Body of pancreas (tissue), 4 donors: ENCODE data around the gene PRKAR1A. TPM values are rescaled to one million over a fixed set of nuclear protein-coding genes. Genes with fewer than 3 reads are reported as not detected.

Experiments used
- ATAC-seq: fragments of 150-250 bp; one replicate; pipeline ENCODE4 v1.9.1; 2016
- DNase-seq, 4 donors: peaks; one replicate each; pipeline ENCODE4 v3.0.0-alpha.2; 2019
- H3K27ac ChIP-seq, 4 donors: fragments of 200-600 bp; sonication (generic); 1 replicate in 3 of 4; 2 replicates in 1 of 4; pipeline versions ENCODE4 v1.5.1 to v1.6.1; 2016 to 2019; ENCODE audit warnings: mild to moderate bottlenecking in 1 of 4, mixed read lengths in 1 of 4, moderate library complexity in 1 of 4
- H3K27me3 ChIP-seq, 2 donors: fragments of 200-600 bp; sonication (generic); one replicate each; pipeline ENCODE4 v1.6.0; 2016; ENCODE audit warnings: mild to moderate bottlenecking in 1 of 2
- H3K36me3 ChIP-seq, 2 donors: fragments of 200-600 bp; sonication (generic); replicated peaks in 1 of 2; 2 replicates each; pipeline ENCODE4 v1.5.1; 2016; ENCODE audit warnings: low read depth in 2 of 2; ENCODE audit not compliant: insufficient read depth in 1 of 2
- H3K4me1 ChIP-seq: fragments of 200-600 bp; sonication (generic); one replicate; pipeline ENCODE4 v1.6.0; 2016
- H3K4me3 ChIP-seq, 2 donors: fragments of 200-600 bp; sonication (generic); 1 replicate in 1 of 2; 2 replicates in 1 of 2; pipeline ENCODE4 v1.5.1; 2016 to 2019
- H3K9me3 ChIP-seq, 3 donors: fragments of 200-600 bp; sonication (generic); 1 replicate in 2 of 3; 2 replicates in 1 of 3; pipeline ENCODE4 v1.5.1; 2016
- CTCF ChIP-seq, 7 experiments: fragments of 450-650 bp in 4 of 7; fragments of 200-600 bp in 3 of 7; sonication (generic) in 3 of 7; IDR thresholded peaks; one replicate each; pipeline ENCODE4 v1.5.1; 2016 to 2019; ENCODE audit warnings: antibody characterized with exemption in 7 of 7
- POLR2A ChIP-seq, 3 donors: fragments of 450-650 bp; IDR thresholded peaks; one replicate each; pipeline ENCODE4 v1.6.1; 2016; ENCODE audit warnings: antibody characterized with exemption in 3 of 3, mild to moderate bottlenecking in 2 of 3
- WGBS, 2 donors: methylation state at CpG; one replicate each; pipeline ENCODE4 v1.1.5; 2017; 5-methylcytosine and 5-hydroxymethylcytosine counted together
- intact Hi-C: fragments of 100-400 bp; cut with DNase I; formaldehyde crosslinking; loops from one replicate; pipeline ENCODE4 v1.15.1; 2023
- total RNA-seq, 2 donors: library from RNA; depleted of rRNA; stranded (reverse); fragments of >200 nt; gene quantifications; one replicate each; pipeline ENCODE4 v1.1.0, GENCODE V29; 2016

The PRKAR1A gene
- total RNA-seq, 2 donors from 2014 or later: 71.2 to 80.7 TPM

- Histone ChIP-seq H3K4me3 (no peak overlapping the region), H3K4me1 (peaks cover 18% of the 10 kb centered on the region), H3K27ac (no peak overlapping the region), H3K27me3 (peaks cover 0 to 4% of the 10 kb centered on the region in 2 donors), H3K9me3 (no peaks in the 10 kb centered on the region), H3K36me3 (no peaks in the 10 kb centered on the region)
- TF ChIP-seq CTCF (IDR thresholded peaks at IDR 0.05) (no peak), POLR2A (IDR thresholded peaks at IDR 0.05) (no peak)
- 70 to 84% methylated on average over 5 of the region's 5 CpGs for WGBS, 2 donors
- no peak for DNase-seq
- no peak for ATAC-seq
- intact Hi-C loops: no loop called here
Observed at GRCh38 chr17:68596411-68596945, 84.2 kb downstream of the PRKAR1A start.

GRCh38 chr17:68598074-68598473 lies 85.8 kb downstream of the PRKAR1A start:
- TF ChIP-seq POLR2A (IDR thresholded peaks at IDR 0.05) (no peak), CTCF (IDR thresholded peaks at IDR 0.05) (no peak)
- intact Hi-C loops: no loop called here
- DNase-seq: no peak
- no peaks in the 10 kb centered on the region for H3K36me3 ChIP-seq
- H3K27me3 ChIP-seq: peaks cover 0 to 4% of the 10 kb centered on the region in 2 donors
- 86 to 91% methylated on average over 4 of the region's 4 CpGs for WGBS, 2 donors
- H3K27ac ChIP-seq: no peak overlapping the region
- H3K4me1 ChIP-seq: peaks cover 18% of the 10 kb centered on the region
- no peaks in the 10 kb centered on the region for H3K9me3 ChIP-seq
- no peak for ATAC-seq
- no peak overlapping the region for H3K4me3 ChIP-seq

GRCh38 chr17:68598545-68598961 lies 86.3 kb downstream of the PRKAR1A start:
- Histone ChIP-seq H3K36me3 (no peaks in the 10 kb centered on the region), H3K4me3 (no peak overlapping the region), H3K27me3 (peaks cover 0 to 4% of the 10 kb centered on the region in 2 donors), H3K4me1 (peaks cover 18% of the 10 kb centered on the region), H3K27ac (no peak overlapping the region), H3K9me3 (no peaks in the 10 kb centered on the region)
- TF ChIP-seq CTCF (IDR thresholded peaks at IDR 0.05): no peak
- TF ChIP-seq POLR2A (IDR thresholded peaks at IDR 0.05): no peak
- DNase-seq (no peak), ATAC-seq (no peak)
- intact Hi-C loops: no loop called here
- 77 to 87% methylated on average over 4 of the region's 4 CpGs for WGBS, 2 donors

GRCh38 chr17:68599091-68599490 lies 86.9 kb downstream of the PRKAR1A start:
- no peak for ATAC-seq
- TF ChIP-seq CTCF (IDR thresholded peaks at IDR 0.05): no peak
- TF ChIP-seq POLR2A (IDR thresholded peaks at IDR 0.05): no peak
- peaks cover 18% of the 10 kb centered on the region for H3K4me1 ChIP-seq
- peak overlapping the region in 1 of 4 donors; percentile 46 for H3K27ac ChIP-seq
- 73 to 83% methylated on average over 4 of the region's 4 CpGs for WGBS, 2 donors
- DNase-seq: no peak
- H3K36me3 ChIP-seq: no peaks in the 10 kb centered on the region
- peaks cover 0 to 4% of the 10 kb centered on the region in 2 donors for H3K27me3 ChIP-seq
- no peak overlapping the region for H3K4me3 ChIP-seq
- intact Hi-C loops: no loop called here
- H3K9me3 ChIP-seq: no peaks in the 10 kb centered on the region

GRCh38 chr17:68599552-68600066 lies 87.4 kb downstream of the PRKAR1A start:
- H3K4me1 ChIP-seq: peaks cover 18% of the 10 kb centered on the region
- WGBS, 2 donors: 62 to 65% methylated on average over 18 of the region's 18 CpGs
- DNase-seq (no peak), ATAC-seq (peak; percentile 8)
- H3K27ac ChIP-seq: peak overlapping the region in 1 of 4 donors; percentile 46
- peak overlapping the region in 1 of 2 donors; percentile 36 for H3K4me3 ChIP-seq
- peaks cover 0 to 4% of the 10 kb centered on the region in 2 donors for H3K27me3 ChIP-seq
- intact Hi-C loops: no loop called here
- TF ChIP-seq CTCF (IDR thresholded peaks at IDR 0.05) (no peak), POLR2A (IDR thresholded peaks at IDR 0.05) (no peak)
- H3K36me3 ChIP-seq: no peaks in the 10 kb centered on the region
- H3K9me3 ChIP-seq: no peaks in the 10 kb centered on the region
